Bronchial epithelial cell (primary cell): ENCODE measurements around the gene TRPV4. TPM values are rescaled to one million over a fixed set of nuclear protein-coding genes. Genes with fewer than 3 reads are reported as not detected.

Experiments
- DNase-seq: peaks from one replicate; pipeline ENCODE4 v3.0.0-alpha.2; 2010; ENCODE audit warnings: low read depth
- FAIRE-seq: peaks from 2 replicates; lab custom pipeline; 2011; peaks lifted over from hg19 to GRCh38; lab: Jason Lieb, UNC
- H3K27me3 ChIP-seq: 2 replicates; pipeline ENCODE4 v1.5.1; 2011; ENCODE audit warnings: low read length; ENCODE audit not compliant: control insufficient read depth, insufficient read depth
- H3K36me3 ChIP-seq: 2 replicates; pipeline ENCODE4 v1.5.1; 2011; ENCODE audit warnings: low read length; ENCODE audit not compliant: control insufficient read depth, insufficient read depth
- H3K4me3 ChIP-seq: 2 replicates; pipeline ENCODE4 v1.5.1; 2011; ENCODE audit warnings: mild to moderate bottlenecking, low read depth, low read length, control low read depth
- CTCF ChIP-seq: IDR thresholded peaks from 2 replicates; pipeline ENCODE4 v1.5.1; 2011; ENCODE audit warnings: mild to moderate bottlenecking, moderate library complexity, low read length, control low read depth, inconsistent platforms; ENCODE audit not compliant: insufficient read depth, severe bottlenecking
- total RNA-seq: library from RNA; depleted of rRNA; stranded (reverse); fragments of >200 nt; gene quantifications from 2 replicates; pipeline ENCODE4 v1.2.1, GENCODE V29; 2014

The TRPV4 gene
- total RNA-seq, 1 donor from 2014 or later = 0.53 TPM

- Histone ChIP-seq H3K36me3 (no peaks in the 10 kb centered on the region), H3K27me3 (no peaks in the 10 kb centered on the region), H3K4me3 (no peak overlapping the region)
- no peak for TF ChIP-seq CTCF
- FAIRE-seq (no peak), DNase-seq (no peak)
Observed at GRCh38 chr12:109783135-109783964, 49.8 kb downstream of the TRPV4 start.

GRCh38 chr12:109782326-109782703 is 50.9 kb downstream of the TRPV4 start:
- Histone ChIP-seq H3K36me3 (no peaks in the 10 kb centered on the region), H3K27me3 (no peaks in the 10 kb centered on the region), H3K4me3 (no peak overlapping the region)
- no peak for DNase-seq
- no peak for TF ChIP-seq CTCF
- no peak for FAIRE-seq

GRCh38 chr12:109781668-109782325 is 51.4 kb downstream of the TRPV4 start:
- no peaks in the 10 kb centered on the region for H3K36me3 ChIP-seq
- DNase-seq (no peak), FAIRE-seq (no peak)
- TF ChIP-seq CTCF = no peak
- H3K4me3 ChIP-seq = no peak overlapping the region
- no peaks in the 10 kb centered on the region for H3K27me3 ChIP-seq

GRCh38 chr12:109779382-109779781 is 53.8 kb downstream of the TRPV4 start:
- H3K36me3 ChIP-seq = no peaks in the 10 kb centered on the region
- no peak for DNase-seq
- FAIRE-seq = peak; percentile 43
- H3K4me3 ChIP-seq = no peak overlapping the region
- TF ChIP-seq CTCF = no peak
- H3K27me3 ChIP-seq = no peaks in the 10 kb centered on the region

GRCh38 chr12:109778684-109779083 is 54.5 kb downstream of the TRPV4 start:
- FAIRE-seq (no peak), DNase-seq (no peak)
- TF ChIP-seq CTCF = no peak
- Histone ChIP-seq H3K27me3 (no peaks in the 10 kb centered on the region), H3K36me3 (no peaks in the 10 kb centered on the region), H3K4me3 (no peak overlapping the region)
